Measurements from ENCODE around the gene AP5M1. TPM values are rescaled to one million over a fixed set of nuclear protein-coding genes. Genes with fewer than 3 reads are reported as not detected.

Gene AP5M1
- total RNA-seq, 1 donor from 2014 or later: 153 TPM

DNA sequence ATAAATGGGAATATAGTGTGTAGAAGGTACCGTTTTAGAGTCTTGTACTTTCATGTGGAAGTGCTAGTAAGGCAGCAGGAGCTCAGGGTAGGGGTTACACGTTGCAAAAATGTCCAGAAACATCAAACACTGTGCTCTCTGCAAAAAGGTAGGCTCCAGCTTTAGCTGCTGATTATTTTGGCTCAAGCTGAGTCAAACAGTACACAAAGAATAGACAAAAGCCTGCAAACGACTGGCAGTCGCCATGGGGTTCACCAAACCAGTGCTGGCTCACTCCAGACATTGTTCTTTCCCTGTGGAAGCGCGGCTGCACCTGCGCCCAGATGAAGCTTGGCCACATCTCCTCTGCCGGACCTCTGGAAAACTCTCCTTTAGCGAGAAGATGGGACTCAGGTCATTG lies 76.3 kb downstream of the AP5M1 start:
- peaks cover 23% of the 10 kb centered on the region for H3K4me1 Mint-ChIP-seq (ENCODE audit: unreplicated experiment)
- H3K36me3 Mint-ChIP-seq (ENCODE audit: low read depth, unreplicated experiment): peaks cover 3% of the 10 kb centered on the region
- no peaks in the 10 kb centered on the region for H3K9me3 Mint-ChIP-seq (ENCODE audit: unreplicated experiment)
- no peak for DNase-seq (ENCODE audit: low spot score)
- peaks cover 1% of the 10 kb centered on the region for H3K27me3 Mint-ChIP-seq (ENCODE audit: unreplicated experiment)
- no peak overlapping the region for H3K4me3 Mint-ChIP-seq (ENCODE audit: unreplicated experiment)
- no peak overlapping the region for H3K27ac Mint-ChIP-seq (ENCODE audit: unreplicated experiment)
- TF ChIP-seq, protein P1, sequence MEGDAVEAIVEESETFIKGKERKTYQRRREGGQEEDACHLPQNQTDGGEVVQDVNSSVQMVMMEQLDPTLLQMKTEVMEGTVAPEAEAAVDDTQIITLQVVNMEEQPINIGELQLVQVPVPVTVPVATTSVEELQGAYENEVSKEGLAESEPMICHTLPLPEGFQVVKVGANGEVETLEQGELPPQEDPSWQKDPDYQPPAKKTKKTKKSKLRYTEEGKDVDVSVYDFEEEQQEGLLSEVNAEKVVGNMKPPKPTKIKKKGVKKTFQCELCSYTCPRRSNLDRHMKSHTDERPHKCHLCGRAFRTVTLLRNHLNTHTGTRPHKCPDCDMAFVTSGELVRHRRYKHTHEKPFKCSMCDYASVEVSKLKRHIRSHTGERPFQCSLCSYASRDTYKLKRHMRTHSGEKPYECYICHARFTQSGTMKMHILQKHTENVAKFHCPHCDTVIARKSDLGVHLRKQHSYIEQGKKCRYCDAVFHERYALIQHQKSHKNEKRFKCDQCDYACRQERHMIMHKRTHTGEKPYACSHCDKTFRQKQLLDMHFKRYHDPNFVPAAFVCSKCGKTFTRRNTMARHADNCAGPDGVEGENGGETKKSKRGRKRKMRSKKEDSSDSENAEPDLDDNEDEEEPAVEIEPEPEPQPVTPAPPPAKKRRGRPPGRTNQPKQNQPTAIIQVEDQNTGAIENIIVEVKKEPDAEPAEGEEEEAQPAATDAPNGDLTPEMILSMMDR (IDR thresholded peaks at IDR 0.05; ENCODE audit: unreplicated experiment): no peak

DNA sequence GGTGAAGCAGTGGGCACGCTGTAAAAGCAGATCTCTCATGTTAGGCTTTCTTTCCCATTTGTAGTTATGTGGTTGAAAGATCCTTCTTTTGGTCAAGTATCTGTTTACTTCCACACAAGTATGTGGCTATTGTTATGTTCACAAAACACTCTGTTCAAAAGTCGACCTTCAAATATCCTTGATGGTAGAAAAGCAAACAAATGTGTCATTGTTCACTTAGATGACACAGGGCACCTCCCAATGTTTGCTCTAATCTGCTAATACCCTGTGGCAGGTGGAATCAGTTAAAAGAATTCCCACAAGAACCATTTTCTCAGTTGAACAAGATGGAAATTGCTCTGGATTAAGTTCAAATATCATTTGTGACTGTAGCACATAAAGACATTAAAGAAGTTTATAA lies 78.0 kb downstream of the AP5M1 start:
- peaks cover 3% of the 10 kb centered on the region for H3K36me3 Mint-ChIP-seq (ENCODE audit: low read depth, unreplicated experiment)
- H3K27ac Mint-ChIP-seq (ENCODE audit: unreplicated experiment): no peak overlapping the region
- H3K9me3 Mint-ChIP-seq (ENCODE audit: unreplicated experiment): no peaks in the 10 kb centered on the region

More for the DNA sequence above, 78.0 kb downstream of the AP5M1 start:
- Mint-ChIP-seq H3K27me3 (ENCODE audit: unreplicated experiment) (peaks cover 1% of the 10 kb centered on the region), H3K4me1 (ENCODE audit: unreplicated experiment) (peaks cover 26% of the 10 kb centered on the region), H3K4me3 (ENCODE audit: unreplicated experiment) (no peak overlapping the region)
- TF ChIP-seq, protein P1 (IDR thresholded peaks at IDR 0.05; ENCODE audit: unreplicated experiment): no peak
- no peak for DNase-seq (ENCODE audit: low spot score)

Other genes starting within 250 kb of the AP5M1 start
- 131 TPM for gene EXOC5, start 66 bp upstream of the AP5M1 start, total RNA-seq (ENCODE audit: unreplicated experiment)
- gene NAA30, start 121.6 kb downstream of the AP5M1 start, total RNA-seq (ENCODE audit: unreplicated experiment): 45.7 TPM
- not detected for gene CCDC198, start 224.9 kb downstream of the AP5M1 start, total RNA-seq (ENCODE audit: unreplicated experiment)